Transverse colon (tissue), 3 donors: Measurements from ENCODE around the gene ZFAND6.

Experiments used
- POLR2A ChIP-seq: fragments of 450-650 bp; IDR thresholded peaks from one replicate; pipeline ENCODE4 v1.6.1; 2016; ENCODE audit warnings: antibody characterized with exemption, mild to moderate bottlenecking, moderate library complexity
- TF ChIP-seq, protein P1 (sequence below), 5 experiments: fragments of 200-600 bp in 3 of 5; fragments of 450-650 bp in 2 of 5; sonication (generic) in 3 of 5; IDR thresholded peaks; 1 replicate in 2 of 5; 2 replicates in 3 of 5; pipeline ENCODE4 v1.5.1; 2016 to 2017; ENCODE audit warnings: antibody characterized with exemption in 5 of 5, inconsistent platforms in 3 of 5, mild to moderate bottlenecking in 2 of 5, moderate library complexity in 1 of 5

DNA sequence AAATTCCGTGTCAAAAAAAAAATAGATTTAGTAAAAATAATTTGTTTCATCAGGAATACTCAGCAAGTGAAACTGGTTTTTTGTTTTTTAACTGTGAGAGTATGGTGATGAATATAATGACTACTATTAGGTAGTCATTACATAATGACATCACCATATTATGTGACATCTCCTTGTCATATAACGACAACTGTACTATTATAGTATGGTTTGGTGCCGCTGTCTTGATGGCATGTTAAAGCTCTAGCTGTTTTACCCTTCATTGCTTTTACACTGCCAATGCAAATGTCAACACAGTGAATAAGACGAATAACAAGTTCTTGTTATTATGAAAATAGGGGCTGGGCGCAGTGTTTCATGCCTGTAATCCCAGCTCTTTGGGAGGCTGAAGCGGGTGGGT is 47.7 kb downstream of the ZFAND6 start:
- TF ChIP-seq, protein P1, sequence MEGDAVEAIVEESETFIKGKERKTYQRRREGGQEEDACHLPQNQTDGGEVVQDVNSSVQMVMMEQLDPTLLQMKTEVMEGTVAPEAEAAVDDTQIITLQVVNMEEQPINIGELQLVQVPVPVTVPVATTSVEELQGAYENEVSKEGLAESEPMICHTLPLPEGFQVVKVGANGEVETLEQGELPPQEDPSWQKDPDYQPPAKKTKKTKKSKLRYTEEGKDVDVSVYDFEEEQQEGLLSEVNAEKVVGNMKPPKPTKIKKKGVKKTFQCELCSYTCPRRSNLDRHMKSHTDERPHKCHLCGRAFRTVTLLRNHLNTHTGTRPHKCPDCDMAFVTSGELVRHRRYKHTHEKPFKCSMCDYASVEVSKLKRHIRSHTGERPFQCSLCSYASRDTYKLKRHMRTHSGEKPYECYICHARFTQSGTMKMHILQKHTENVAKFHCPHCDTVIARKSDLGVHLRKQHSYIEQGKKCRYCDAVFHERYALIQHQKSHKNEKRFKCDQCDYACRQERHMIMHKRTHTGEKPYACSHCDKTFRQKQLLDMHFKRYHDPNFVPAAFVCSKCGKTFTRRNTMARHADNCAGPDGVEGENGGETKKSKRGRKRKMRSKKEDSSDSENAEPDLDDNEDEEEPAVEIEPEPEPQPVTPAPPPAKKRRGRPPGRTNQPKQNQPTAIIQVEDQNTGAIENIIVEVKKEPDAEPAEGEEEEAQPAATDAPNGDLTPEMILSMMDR (IDR thresholded peaks at IDR 0.05): no peak
- no peak for TF ChIP-seq POLR2A
